ENCODE measurements around the gene WSB2. TPM values are rescaled to one million over a fixed set of nuclear protein-coding genes. Genes with fewer than 3 reads are reported as not detected.

Gene WSB2
- total and polyA plus RNA-seq, 2 of the 8 experiments (the other 6 are each of a cell fraction or from before 2014, with no cell fraction given): 47.5 to 58.2 TPM

- TF ChIP-seq CHD7 (IDR thresholded peaks at IDR 0.05; ENCODE audit: insufficient replicate concordance, low read length) (no peak), SIN3A (conservative IDR thresholded peaks at IDR 0.05 in 1 of 2, IDR thresholded peaks at IDR 0.05 in 1 of 2; ENCODE audit: low read depth in 1 of 2, low read length in 2 of 2) (no peak), MAFK (IDR thresholded peaks at IDR 0.05; ENCODE audit: low read depth, low read length) (no peak), RNF2 (IDR thresholded peaks at IDR 0.05; ENCODE audit: borderline replicate concordance, low read depth, low read length, missing control alignments, poor library complexity, severe bottlenecking) (no peak), JUND (IDR thresholded peaks at IDR 0.05; ENCODE audit: low read length) (no peak), SP1 (IDR thresholded peaks at IDR 0.05; ENCODE audit: low read depth, low read length) (no peak), KDM1A (IDR thresholded peaks at IDR 0.05; ENCODE audit: borderline replicate concordance, low read length) (no peak), ASH2L (IDR thresholded peaks at IDR 0.05; ENCODE audit: low read length) (no peak), CTBP2 (IDR thresholded peaks at IDR 0.05; ENCODE audit: borderline replicate concordance, insufficient read depth, insufficient read length, low read length) (no peak)
Observed at GRCh38 chr12:118053071-118053985, 7.7 kb downstream of the WSB2 start (continued).
